Measurements from ENCODE around the gene IER5.

IER5 gene

DNA sequence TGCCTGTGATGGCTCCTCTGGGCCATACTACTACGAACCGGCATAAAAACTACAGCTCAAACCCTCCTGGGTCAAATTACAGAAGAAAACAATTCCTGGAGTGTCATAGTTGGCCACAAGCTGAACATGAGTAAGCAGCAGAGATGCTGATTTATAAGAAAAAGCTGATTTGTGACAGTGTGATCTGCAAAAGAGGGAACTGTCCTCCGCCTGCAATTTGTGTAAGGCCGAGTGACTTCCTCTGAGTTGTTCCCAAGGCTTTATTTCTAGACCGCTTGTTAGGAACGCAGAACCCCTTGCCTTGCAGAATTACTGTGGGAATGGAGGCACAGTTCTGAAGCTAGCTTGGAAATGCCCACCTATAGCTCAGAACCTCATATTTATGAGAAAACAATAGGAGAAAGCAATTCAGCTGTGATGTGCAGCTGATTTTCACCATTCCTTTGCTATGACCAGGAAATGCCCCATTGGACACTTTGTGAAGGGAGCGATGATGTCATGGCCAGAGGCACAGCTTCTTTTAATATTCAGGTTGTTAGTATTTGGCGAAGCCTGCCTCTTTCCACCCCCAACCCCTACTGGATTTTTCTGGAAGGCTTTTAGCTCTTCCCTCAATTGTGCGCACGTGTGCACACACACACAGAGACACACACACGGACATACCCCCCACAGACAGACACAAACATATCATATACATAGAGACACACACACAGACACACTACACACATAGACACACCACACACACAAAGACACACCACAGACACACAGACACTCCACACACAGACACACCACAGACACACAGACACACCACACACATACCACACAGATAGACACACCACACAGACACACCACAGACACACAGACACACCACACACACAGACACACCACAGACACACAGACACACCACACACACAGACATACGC, 47.6 kb downstream of the IER5 start:
- no peak for DNase-seq

DNA sequence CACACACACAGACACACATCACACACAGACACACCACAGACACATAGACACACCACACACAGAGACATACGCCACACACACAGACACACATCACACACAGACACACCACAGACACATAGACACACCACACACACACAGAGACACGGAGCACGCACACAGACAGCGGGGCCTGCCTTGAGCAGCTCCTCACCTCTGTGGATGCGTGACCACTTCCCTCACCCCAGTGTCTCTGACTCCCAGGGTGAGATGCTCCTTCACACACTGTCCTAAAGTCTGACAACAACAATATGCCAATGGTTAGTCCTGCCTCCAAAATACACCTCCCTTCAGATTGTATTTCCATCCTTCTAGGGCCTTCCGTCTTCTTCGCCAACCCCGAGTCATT, 48.2 kb downstream of the IER5 start:
- no peak for DNase-seq

DNA sequence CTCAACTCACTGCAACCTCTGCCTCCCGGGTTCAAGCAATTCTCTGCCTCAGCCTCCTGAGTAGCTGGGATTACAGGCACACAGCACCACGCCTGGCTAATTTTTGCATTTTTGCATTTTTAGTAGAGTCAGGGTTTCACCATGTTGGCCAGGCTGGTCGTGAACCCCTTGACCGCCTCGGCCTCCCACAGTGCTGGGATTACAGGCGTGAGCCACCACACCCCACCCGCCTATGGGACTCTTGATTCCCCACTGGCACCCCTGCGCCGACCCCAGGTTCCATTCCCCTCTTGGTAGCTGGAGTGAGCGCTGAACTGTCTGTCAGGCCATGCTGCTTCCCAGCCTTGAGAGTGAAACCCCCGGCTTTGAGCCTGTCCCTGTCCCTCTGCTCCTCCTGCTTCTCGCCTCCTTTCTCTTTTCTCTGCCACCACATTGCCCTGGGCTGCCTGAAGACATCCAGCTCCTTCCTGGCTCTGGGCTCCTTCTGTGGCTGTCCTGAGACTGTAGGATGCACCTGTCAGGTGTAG, 48.8 kb downstream of the IER5 start:
- no peak for DNase-seq

DNA sequence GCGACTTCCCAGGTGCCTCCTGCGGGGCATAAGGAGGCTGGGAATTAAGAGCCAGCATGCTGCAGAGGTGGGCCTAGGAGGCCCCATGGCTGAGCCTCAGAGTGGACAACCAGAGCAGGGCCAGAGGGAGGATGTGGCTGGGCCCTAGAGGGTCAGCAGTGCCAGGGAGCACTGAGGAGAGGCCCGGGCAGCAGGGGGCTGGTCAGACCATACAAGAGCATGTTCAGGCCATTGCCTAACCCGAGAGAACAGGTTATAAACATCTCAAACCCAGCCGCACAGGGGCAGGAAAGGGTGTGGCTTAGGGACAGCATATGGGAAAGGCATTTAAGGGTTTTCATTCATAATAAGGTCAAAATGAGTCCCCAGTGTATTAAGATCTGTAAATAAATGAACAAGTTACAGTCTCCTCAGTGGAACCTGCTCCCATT, 51.1 kb downstream of the IER5 start:
- DNase-seq = no peak

GRCh38 chr1:181140398-181140797, 51.9 kb downstream of the IER5 start:
- DNase-seq = peak; percentile 20

DNA sequence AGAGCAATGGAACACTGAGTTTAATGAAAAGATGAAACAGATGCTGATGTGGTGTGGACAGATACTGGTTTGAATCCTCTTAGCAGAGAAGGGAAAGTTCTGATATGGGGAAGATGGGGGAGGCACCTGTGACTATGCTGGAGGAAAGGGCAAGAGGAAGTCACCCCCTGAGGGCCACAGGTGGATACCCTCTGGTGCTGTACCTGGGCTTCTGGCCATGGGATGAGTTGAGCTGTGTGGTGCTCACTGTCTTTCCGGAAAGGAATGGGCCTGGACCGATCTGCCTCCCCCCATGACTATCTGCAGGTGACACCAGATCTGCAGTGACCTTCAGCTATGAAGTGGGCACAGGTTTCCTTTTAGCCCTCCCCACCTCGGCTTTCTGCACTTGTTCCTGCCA, 52.4 kb downstream of the IER5 start:
- DNase-seq = no peak

- DNase-seq = peak; percentile 73
Observed at GRCh38 chr1:181141431-181141910, 53.0 kb downstream of the IER5 start.
